Psoas muscle (tissue), 8 donors: ENCODE data around the gene KLF3. TPM values are rescaled to one million over a fixed set of nuclear protein-coding genes. Genes with fewer than 3 reads are reported as not detected.

Experiments
- ATAC-seq, 4 donors: fragments of 200-7000 bp; cut with Tn5 transposase; one replicate each; pipeline ENCODE4 v1.9.1; 2020; ENCODE audit warnings: moderate library complexity in 3 of 4, mild to moderate bottlenecking in 2 of 4
- DNase-seq, 2 donors: peaks; one replicate each; pipeline ENCODE4 v3.0.0-alpha.2; 2020
- H3K27ac ChIP-seq: fragments of 200-600 bp; one replicate; pipeline ENCODE4 v1.8.0; 2022
- H3K27me3 ChIP-seq, 3 donors: fragments of 200-600 bp in 1 of 3; one replicate each; pipeline versions ENCODE4 v1.6.1 to v1.8.0; 2013 to 2022; ENCODE audit warnings: low read length in 2 of 3, mild to moderate bottlenecking in 2 of 3, moderate library complexity in 1 of 3; ENCODE audit not compliant: insufficient read depth in 3 of 3
- H3K36me3 ChIP-seq, 2 donors: fragments of 200-600 bp in 1 of 2; one replicate each; pipeline versions ENCODE4 v1.6.1 to v1.8.0; 2013 to 2022; ENCODE audit warnings: low read depth in 1 of 2, mild to moderate bottlenecking in 1 of 2, moderate library complexity in 1 of 2; ENCODE audit not compliant: insufficient read depth in 1 of 2
- H3K4me1 ChIP-seq: fragments of 200-600 bp; one replicate; pipeline ENCODE4 v1.8.0; 2022
- H3K4me3 ChIP-seq: fragments of 200-600 bp; one replicate; pipeline ENCODE4 v1.8.0; 2022; ENCODE audit warnings: mild to moderate bottlenecking
- H3K9me3 ChIP-seq: fragments of 200-600 bp; one replicate; pipeline ENCODE4 v1.8.0; 2022
- WGBS, 3 donors: extraction: QIAGEN DNeasy Blood & Tissue Kit; methylation state at CpG; one replicate each; pipeline versions ENCODE4 v1.1.6 to v1.1.7; 2013; 5-methylcytosine and 5-hydroxymethylcytosine counted together
- intact Hi-C, 2 donors: fragments of 100-400 bp; cut with DNase I; formaldehyde crosslinking; loops; one replicate each; pipeline versions ENCODE4 v1.11.0 to v1.14.2; 2022
- polyA plus RNA-seq, 3 donors: library from polyadenylated mRNA; stranded (reverse); fragments of 200-250 nt; gene quantifications; one replicate each; pipeline ENCODE4 v1.2.3, GENCODE V29; 2013
- total RNA-seq, 4 donors: library from RNA; stranded (reverse); fragmentation: NEBNext Ultra II Directional in 2 of 4; extraction: Animal tissue kit (Norgen Biotek cat#: 25700) in 2 of 4; gene quantifications; one replicate each; pipeline versions ENCODE4 v1.2.1 to v1.2.4, GENCODE V29; 2021 to 2023
- TF ChIP-seq, protein P1 (sequence below): fragments of 200-600 bp; IDR thresholded peaks from one replicate; pipeline ENCODE4 v1.8.0; 2022; ENCODE audit warnings: antibody characterized with exemption
- donor health status: healthy with polysubstance abuse.
- donor health status: DM: no; HTN: no; CAD: no; lungs with moderate emphysema.
- donor health status: Bipolar disorder and iron deficiency.
- donor health status: healthy.
- donor health status: DM: yes; HTN: yes; CAD: no.
- donor health status: DM: no; HTN: no; CAD: no.
- donor health status: DM: no; HTN: no; CAD: no.
- donor health status: DM: yes; HTN: yes; CAD: no.

Gene KLF3
- total and polyA plus RNA-seq, 7 donors, result 8.9 to 29.1 (median 14.7) TPM

DNA sequence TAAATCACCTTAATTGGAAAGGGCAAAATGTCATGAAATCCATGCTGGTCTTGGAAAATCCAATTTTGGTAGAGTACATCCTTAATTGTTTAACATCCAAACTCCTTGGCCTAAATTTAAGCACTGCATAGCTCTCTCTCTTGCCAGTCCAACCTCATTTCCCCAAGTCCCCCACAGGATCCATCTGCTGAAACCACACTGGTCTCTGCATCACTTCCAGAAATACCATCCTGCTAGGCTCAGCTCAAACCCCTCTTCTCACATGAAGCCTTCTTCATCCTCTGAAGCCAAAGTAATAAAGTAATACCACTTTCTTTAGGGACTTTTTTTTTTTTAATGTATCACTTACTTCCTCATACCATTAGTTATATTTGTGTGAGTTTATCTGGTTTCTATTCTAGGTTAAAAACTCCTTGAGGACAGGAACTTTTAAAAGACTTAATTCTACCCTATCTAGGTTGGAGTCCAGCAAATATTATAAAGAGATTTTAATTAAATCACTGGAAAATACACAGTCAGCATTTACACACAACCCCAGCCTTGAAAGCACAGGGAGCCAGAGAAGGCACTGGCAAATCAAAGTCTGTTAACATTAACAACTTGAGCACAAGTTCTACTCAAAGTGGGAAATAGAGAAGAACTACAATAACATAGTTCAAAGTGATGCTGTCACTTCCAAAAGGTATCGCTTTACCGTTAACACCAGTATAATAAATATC lies 16.7 kb upstream of the KLF3 start:
- intact Hi-C loops, result no loop called here
- no peak overlapping the region for H3K27ac ChIP-seq
- no peaks in the 10 kb centered on the region for H3K27me3 ChIP-seq
- H3K4me3 ChIP-seq, result no peak overlapping the region
- ATAC-seq (no peak), DNase-seq (no peak)
- H3K9me3 ChIP-seq, result no peaks in the 10 kb centered on the region
- H3K36me3 ChIP-seq, result no peaks in the 10 kb centered on the region
- no peaks in the 10 kb centered on the region for H3K4me1 ChIP-seq
- 93 to 97% (median 97%) methylated on average over 2 of the region's 2 CpGs for WGBS, 3 donors
- TF ChIP-seq, protein P1, sequence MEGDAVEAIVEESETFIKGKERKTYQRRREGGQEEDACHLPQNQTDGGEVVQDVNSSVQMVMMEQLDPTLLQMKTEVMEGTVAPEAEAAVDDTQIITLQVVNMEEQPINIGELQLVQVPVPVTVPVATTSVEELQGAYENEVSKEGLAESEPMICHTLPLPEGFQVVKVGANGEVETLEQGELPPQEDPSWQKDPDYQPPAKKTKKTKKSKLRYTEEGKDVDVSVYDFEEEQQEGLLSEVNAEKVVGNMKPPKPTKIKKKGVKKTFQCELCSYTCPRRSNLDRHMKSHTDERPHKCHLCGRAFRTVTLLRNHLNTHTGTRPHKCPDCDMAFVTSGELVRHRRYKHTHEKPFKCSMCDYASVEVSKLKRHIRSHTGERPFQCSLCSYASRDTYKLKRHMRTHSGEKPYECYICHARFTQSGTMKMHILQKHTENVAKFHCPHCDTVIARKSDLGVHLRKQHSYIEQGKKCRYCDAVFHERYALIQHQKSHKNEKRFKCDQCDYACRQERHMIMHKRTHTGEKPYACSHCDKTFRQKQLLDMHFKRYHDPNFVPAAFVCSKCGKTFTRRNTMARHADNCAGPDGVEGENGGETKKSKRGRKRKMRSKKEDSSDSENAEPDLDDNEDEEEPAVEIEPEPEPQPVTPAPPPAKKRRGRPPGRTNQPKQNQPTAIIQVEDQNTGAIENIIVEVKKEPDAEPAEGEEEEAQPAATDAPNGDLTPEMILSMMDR, result no peak

DNA sequence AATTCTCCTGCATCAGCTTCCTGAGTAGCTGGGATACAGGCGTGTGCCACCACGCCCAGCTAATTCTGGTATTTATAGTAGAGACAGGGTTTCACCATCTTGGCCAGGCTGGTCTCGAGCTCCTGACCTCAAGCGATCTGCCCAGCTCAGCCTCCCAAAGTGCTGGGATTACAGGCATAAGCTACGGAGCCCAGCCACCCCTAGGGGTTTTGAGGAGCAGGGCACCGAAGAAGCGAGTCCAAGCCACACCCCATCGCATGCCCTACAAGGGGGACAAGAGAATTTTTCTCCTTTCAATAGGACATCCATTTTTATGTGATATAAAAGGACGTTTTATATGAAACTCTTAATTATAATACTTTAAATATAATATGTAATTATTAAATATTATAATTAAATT lies 13.9 kb upstream of the KLF3 start:
- TF ChIP-seq, protein P1, result no peak
- no peak overlapping the region for H3K4me3 ChIP-seq
- no peak overlapping the region for H3K27ac ChIP-seq
- WGBS, 3 donors, result 80 to 86% (median 80%) methylated on average over 9 of the region's 9 CpGs
- no peaks in the 10 kb centered on the region for H3K4me1 ChIP-seq
- intact Hi-C loops, result no loop called here
- H3K36me3 ChIP-seq, result no peaks in the 10 kb centered on the region
- ATAC-seq, result no peak
- H3K27me3 ChIP-seq, result no peaks in the 10 kb centered on the region
- DNase-seq, result no peak
- no peaks in the 10 kb centered on the region for H3K9me3 ChIP-seq

DNA sequence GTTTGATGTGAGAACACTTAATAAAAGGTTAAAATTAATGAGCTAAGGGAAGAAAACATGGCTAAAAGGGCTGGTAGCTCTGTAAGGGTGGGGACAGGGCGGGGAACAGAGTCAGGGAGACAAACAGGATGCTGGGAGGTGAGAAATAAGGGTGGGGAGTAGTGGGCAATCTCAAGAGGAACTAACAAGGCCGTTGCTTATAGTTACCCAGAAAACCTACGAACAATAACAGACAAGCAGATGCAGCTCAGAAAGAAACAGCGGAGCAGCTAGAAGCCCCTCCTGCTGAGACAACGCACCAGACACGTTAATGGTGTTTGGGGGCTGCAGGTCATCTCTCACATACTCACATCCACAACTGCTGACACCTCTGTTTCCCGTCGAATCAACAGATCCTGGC lies 9.7 kb upstream of the KLF3 start:
- Histone ChIP-seq H3K36me3 (no peaks in the 10 kb centered on the region), H3K27me3 (no peaks in the 10 kb centered on the region), H3K9me3 (no peaks in the 10 kb centered on the region), H3K27ac (no peak overlapping the region), H3K4me3 (no peak overlapping the region), H3K4me1 (no peaks in the 10 kb centered on the region)
- TF ChIP-seq, protein P1, result no peak
- DNase-seq (no peak), ATAC-seq (no peak)
- intact Hi-C loops, result no loop called here
- WGBS, 3 donors, result 72 to 74% (median 73%) methylated on average over 8 of the region's 8 CpGs

- H3K9me3 ChIP-seq, result no peaks in the 10 kb centered on the region
- H3K4me3 ChIP-seq, result no peak overlapping the region
- TF ChIP-seq, protein P1, result no peak
- no peaks in the 10 kb centered on the region for H3K36me3 ChIP-seq
- ATAC-seq, result no peak
- intact Hi-C loops, result no loop called here
- DNase-seq, result no peak
- WGBS, 3 donors, result 61 to 70% (median 69%) methylated on average over 2 of the region's 2 CpGs
- H3K4me1 ChIP-seq, result no peaks in the 10 kb centered on the region
- no peak overlapping the region for H3K27ac ChIP-seq
- H3K27me3 ChIP-seq, result no peaks in the 10 kb centered on the region
Measured at GRCh38 chr4:38656111-38656510, 7.9 kb upstream of the KLF3 start.

GRCh38 chr4:38659346-38659745 lies 4.7 kb upstream of the KLF3 start:
- no peaks in the 10 kb centered on the region for H3K27me3 ChIP-seq
- no peak for DNase-seq

More at GRCh38 chr4:38659346-38659745, 4.7 kb upstream of the KLF3 start:
- no peak overlapping the region for H3K4me3 ChIP-seq
- H3K9me3 ChIP-seq, result no peaks in the 10 kb centered on the region
- ATAC-seq, result no peak
- no peak overlapping the region for H3K27ac ChIP-seq
- H3K36me3 ChIP-seq, result no peaks in the 10 kb centered on the region
- intact Hi-C loops, result no loop called here
- peaks cover 6% of the 10 kb centered on the region for H3K4me1 ChIP-seq
- TF ChIP-seq, protein P1, result no peak
- WGBS, 3 donors, result 72 to 85% (median 73%) methylated on average over 3 of the region's 3 CpGs
